ENCODE results near the gene PRKCH.

The PRKCH gene

GRCh38 chr14:61555056-61555838 lies 233.9 kb downstream of the PRKCH start:
- FAIRE-seq (no peak), DNase-seq (ENCODE audit: insufficient read length, low spot score) (no peak)
- TF ChIP-seq CTCF (IDR thresholded peaks at IDR 0.05; ENCODE audit: insufficient read depth, missing control alignments): no peak

- DNase-seq (ENCODE audit: insufficient read length, low spot score) (no peak), FAIRE-seq (no peak)
- no peak for TF ChIP-seq CTCF (IDR thresholded peaks at IDR 0.05; ENCODE audit: insufficient read depth, missing control alignments)
Observed at GRCh38 chr14:61556455-61556854, 235.1 kb downstream of the PRKCH start.

GRCh38 chr14:61557262-61557661 lies 235.9 kb downstream of the PRKCH start:
- TF ChIP-seq CTCF (IDR thresholded peaks at IDR 0.05; ENCODE audit: insufficient read depth, missing control alignments): no peak
- DNase-seq (ENCODE audit: insufficient read length, low spot score) (no peak), FAIRE-seq (no peak)

GRCh38 chr14:61557854-61558253 lies 236.5 kb downstream of the PRKCH start:
- DNase-seq (ENCODE audit: insufficient read length, low spot score): no peak
- no peak for FAIRE-seq
- TF ChIP-seq CTCF (IDR thresholded peaks at IDR 0.05; ENCODE audit: insufficient read depth, missing control alignments): no peak

- no peak for TF ChIP-seq CTCF (IDR thresholded peaks at IDR 0.05; ENCODE audit: insufficient read depth, missing control alignments)
- FAIRE-seq (no peak), DNase-seq (ENCODE audit: insufficient read length, low spot score) (no peak)
Observed at GRCh38 chr14:61558271-61558670, 236.9 kb downstream of the PRKCH start.

GRCh38 chr14:61559641-61560201 lies 238.3 kb downstream of the PRKCH start:
- no peak for DNase-seq (ENCODE audit: insufficient read length, low spot score)
- FAIRE-seq: no peak
- no peak for TF ChIP-seq CTCF (IDR thresholded peaks at IDR 0.05; ENCODE audit: insufficient read depth, missing control alignments)

- no peak for TF ChIP-seq CTCF (IDR thresholded peaks at IDR 0.05; ENCODE audit: insufficient read depth, missing control alignments)
- DNase-seq (ENCODE audit: insufficient read length, low spot score): no peak
- FAIRE-seq: no peak
Observed at GRCh38 chr14:61560323-61560722, 238.9 kb downstream of the PRKCH start.
